ENCODE results near the gene SMURF1.

GRCh38 chr7:99073839-99074446, 70.0 kb downstream of the SMURF1 start:
- TF ChIP-seq, protein P1, sequence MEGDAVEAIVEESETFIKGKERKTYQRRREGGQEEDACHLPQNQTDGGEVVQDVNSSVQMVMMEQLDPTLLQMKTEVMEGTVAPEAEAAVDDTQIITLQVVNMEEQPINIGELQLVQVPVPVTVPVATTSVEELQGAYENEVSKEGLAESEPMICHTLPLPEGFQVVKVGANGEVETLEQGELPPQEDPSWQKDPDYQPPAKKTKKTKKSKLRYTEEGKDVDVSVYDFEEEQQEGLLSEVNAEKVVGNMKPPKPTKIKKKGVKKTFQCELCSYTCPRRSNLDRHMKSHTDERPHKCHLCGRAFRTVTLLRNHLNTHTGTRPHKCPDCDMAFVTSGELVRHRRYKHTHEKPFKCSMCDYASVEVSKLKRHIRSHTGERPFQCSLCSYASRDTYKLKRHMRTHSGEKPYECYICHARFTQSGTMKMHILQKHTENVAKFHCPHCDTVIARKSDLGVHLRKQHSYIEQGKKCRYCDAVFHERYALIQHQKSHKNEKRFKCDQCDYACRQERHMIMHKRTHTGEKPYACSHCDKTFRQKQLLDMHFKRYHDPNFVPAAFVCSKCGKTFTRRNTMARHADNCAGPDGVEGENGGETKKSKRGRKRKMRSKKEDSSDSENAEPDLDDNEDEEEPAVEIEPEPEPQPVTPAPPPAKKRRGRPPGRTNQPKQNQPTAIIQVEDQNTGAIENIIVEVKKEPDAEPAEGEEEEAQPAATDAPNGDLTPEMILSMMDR (IDR thresholded peaks at IDR 0.05): no peak
- TF ChIP-seq POLR2A (IDR thresholded peaks at IDR 0.05): no peak

Data from esophagus squamous epithelium (tissue), 4 donors.